Activated naive CD4-positive, alpha-beta T cell treated with anti-CD3 and anti-CD28 coated beads, Interleukin-2, amount 10 ng/mL, durations not matched to agents 7 days and 5 days (primary cell): Measurements from ENCODE around the gene RHOB.

Experiments
- CTCF ChIA-PET: fragments of 350-600 bp; sonication (Branson Sonifier 250); formaldehyde crosslinking; loops from one replicate; lab custom pipeline; 2021; ENCODE audit warnings: antibody characterized with exemption; lab: Charles Lee
- DNase-seq: peaks from one replicate; pipeline ENCODE4 v3.0.0-alpha.2; 2020
- H3K27ac Mint-ChIP-seq: one replicate; pipeline ENCODE4 v1.8.0; 2021; ENCODE audit warnings: mild to moderate bottlenecking, moderate library complexity, mixed read lengths
- H3K27me3 Mint-ChIP-seq: one replicate; pipeline ENCODE4 v1.8.0; 2021; ENCODE audit warnings: mild to moderate bottlenecking, mixed read lengths
- H3K36me3 Mint-ChIP-seq: one replicate; pipeline ENCODE4 v1.8.0; 2021; ENCODE audit warnings: mixed read lengths
- H3K4me1 Mint-ChIP-seq: one replicate; pipeline ENCODE4 v1.8.0; 2021; ENCODE audit warnings: mixed read lengths
- H3K4me3 Mint-ChIP-seq: one replicate; pipeline ENCODE4 v1.8.0; 2021; ENCODE audit warnings: mild to moderate bottlenecking, moderate library complexity, mixed read lengths
- H3K9me3 Mint-ChIP-seq: one replicate; pipeline ENCODE4 v1.8.0; 2021; ENCODE audit warnings: mixed read lengths

RHOB gene

GRCh38 chr2:20447437-20448245 lies 767 bp downstream of the RHOB start:
- CTCF ChIA-PET: interaction anchor here (1.1 to 5.5 kb wide), 8 partner anchors 21 to 204 kb away, joined by 3 to 53 read pairs (median 8); partner anchors contain the start of gene HS1BP3
- Mint-ChIP-seq H3K36me3 (no peaks in the 10 kb centered on the region), H3K27ac (no peak overlapping the region), H3K4me3 (peak overlapping the region; percentile 66), H3K9me3 (no peaks in the 10 kb centered on the region), H3K27me3 (peaks cover 80% of the 10 kb centered on the region), H3K4me1 (peaks cover 6% of the 10 kb centered on the region)
- peak; percentile 42 for DNase-seq

- DNase-seq: no peak
- peaks cover 6% of the 10 kb centered on the region for H3K4me1 Mint-ChIP-seq
- H3K27ac Mint-ChIP-seq: no peak overlapping the region
- H3K36me3 Mint-ChIP-seq: no peaks in the 10 kb centered on the region
- peak overlapping the region; percentile 31 for H3K4me3 Mint-ChIP-seq
- CTCF ChIA-PET: interaction anchor here (2.2 to 5.5 kb wide), 3 partner anchors 37 to 195 kb away, joined by 8 to 53 read pairs (median 9); no protein-coding TSS in a partner anchor
- peaks cover 86% of the 10 kb centered on the region for H3K27me3 Mint-ChIP-seq
- H3K9me3 Mint-ChIP-seq: no peaks in the 10 kb centered on the region
Measured at GRCh38 chr2:20448246-20448976, 1.5 kb downstream of the RHOB start.

GRCh38 chr2:20448977-20449306 lies 2.1 kb downstream of the RHOB start:
- Mint-ChIP-seq H3K27ac (no peak overlapping the region), H3K4me1 (peaks cover 6% of the 10 kb centered on the region), H3K9me3 (no peaks in the 10 kb centered on the region), H3K27me3 (peaks cover 82% of the 10 kb centered on the region), H3K4me3 (no peak overlapping the region), H3K36me3 (no peaks in the 10 kb centered on the region)
- DNase-seq: no peak
- CTCF ChIA-PET: interaction anchor here (3.1 kb wide), 1 partner anchor 187 kb away, joined by 9 read pairs; no protein-coding TSS in a partner anchor

GRCh38 chr2:20449501-20450200 lies 2.8 kb downstream of the RHOB start:
- H3K4me3 Mint-ChIP-seq: no peak overlapping the region
- H3K27me3 Mint-ChIP-seq: peaks cover 83% of the 10 kb centered on the region
- no peaks in the 10 kb centered on the region for H3K9me3 Mint-ChIP-seq
- CTCF ChIA-PET: interaction anchor here (0.6 to 3.1 kb wide), 4 partner anchors 38 to 210 kb away, joined by 4 to 9 read pairs (median 6); no protein-coding TSS in a partner anchor
- H3K4me1 Mint-ChIP-seq: peaks cover 6% of the 10 kb centered on the region
- DNase-seq: no peak
- no peaks in the 10 kb centered on the region for H3K36me3 Mint-ChIP-seq
- no peak overlapping the region for H3K27ac Mint-ChIP-seq

- CTCF ChIA-PET: interaction anchor here (0.6 to 3.1 kb wide), 6 partner anchors 39 to 667 kb away, joined by 3 to 9 read pairs (median 4); partner anchors contain the start of gene HS1BP3
- peaks cover 6% of the 10 kb centered on the region for H3K4me1 Mint-ChIP-seq
- peaks cover 83% of the 10 kb centered on the region for H3K27me3 Mint-ChIP-seq
- H3K4me3 Mint-ChIP-seq: no peak overlapping the region
- DNase-seq: no peak
- H3K36me3 Mint-ChIP-seq: no peaks in the 10 kb centered on the region
- H3K9me3 Mint-ChIP-seq: no peaks in the 10 kb centered on the region
- H3K27ac Mint-ChIP-seq: no peak overlapping the region
Measured at GRCh38 chr2:20450201-20450999, 3.5 kb downstream of the RHOB start.

- Mint-ChIP-seq H3K9me3 (no peaks in the 10 kb centered on the region), H3K4me1 (peaks cover 6% of the 10 kb centered on the region), H3K36me3 (no peaks in the 10 kb centered on the region), H3K4me3 (no peak overlapping the region), H3K27ac (no peak overlapping the region), H3K27me3 (peaks cover 85% of the 10 kb centered on the region)
- no peak for DNase-seq
- CTCF ChIA-PET: interaction anchor here (1.2 to 3.1 kb wide), 4 partner anchors 39 to 200 kb away, joined by 3 to 9 read pairs (median 6); partner anchors contain the start of gene HS1BP3
Measured at GRCh38 chr2:20451000-20451290, 4.1 kb downstream of the RHOB start.

- peaks cover 6% of the 10 kb centered on the region for H3K4me1 Mint-ChIP-seq
- no peaks in the 10 kb centered on the region for H3K9me3 Mint-ChIP-seq
- H3K27ac Mint-ChIP-seq: no peak overlapping the region
- CTCF ChIA-PET: interaction anchor here (0.6 to 2.0 kb wide), 6 partner anchors 8 to 200 kb away, joined by 3 to 8 read pairs (median 4); partner anchors contain the start of gene HS1BP3
- H3K4me3 Mint-ChIP-seq: no peak overlapping the region
- peaks cover 84% of the 10 kb centered on the region for H3K27me3 Mint-ChIP-seq
- DNase-seq: no peak
- H3K36me3 Mint-ChIP-seq: no peaks in the 10 kb centered on the region
Measured at GRCh38 chr2:20451341-20451740, 4.5 kb downstream of the RHOB start.

- Mint-ChIP-seq H3K27ac (no peak overlapping the region), H3K4me3 (no peak overlapping the region), H3K36me3 (no peaks in the 10 kb centered on the region), H3K27me3 (peaks cover 78% of the 10 kb centered on the region), H3K9me3 (no peaks in the 10 kb centered on the region), H3K4me1 (peaks cover 6% of the 10 kb centered on the region)
- CTCF ChIA-PET: interaction anchor here (0.6 to 1.5 kb wide), 5 partner anchors 8 to 199 kb away, joined by 3 to 7 read pairs (median 3); partner anchors contain the start of gene HS1BP3
- DNase-seq: no peak
Measured at GRCh38 chr2:20451761-20452499, 5.1 kb downstream of the RHOB start.

- H3K4me1 Mint-ChIP-seq: peaks cover 4% of the 10 kb centered on the region
- no peaks in the 10 kb centered on the region for H3K36me3 Mint-ChIP-seq
- H3K9me3 Mint-ChIP-seq: no peaks in the 10 kb centered on the region
- H3K27ac Mint-ChIP-seq: no peak overlapping the region
- H3K27me3 Mint-ChIP-seq: peaks cover 78% of the 10 kb centered on the region
- DNase-seq: no peak
- CTCF ChIA-PET: interaction anchor here (1.1 to 1.5 kb wide), 3 partner anchors 12 to 190 kb away, joined by 3 to 7 read pairs (median 3); no protein-coding TSS in a partner anchor
- no peak overlapping the region for H3K4me3 Mint-ChIP-seq
Measured at GRCh38 chr2:20452551-20452950, 5.7 kb downstream of the RHOB start.

- Mint-ChIP-seq H3K4me3 (no peak overlapping the region), H3K36me3 (no peaks in the 10 kb centered on the region), H3K27me3 (peaks cover 75% of the 10 kb centered on the region), H3K27ac (no peak overlapping the region), H3K4me1 (peaks cover 2% of the 10 kb centered on the region), H3K9me3 (no peaks in the 10 kb centered on the region)
- DNase-seq: no peak
- CTCF ChIA-PET: interaction anchor here (1.1 to 1.5 kb wide), 2 partner anchors 13 to 189 kb away, joined by 3 to 7 read pairs; no protein-coding TSS in a partner anchor
Measured at GRCh38 chr2:20453087-20453486, 6.2 kb downstream of the RHOB start.

- no peak overlapping the region for H3K4me3 Mint-ChIP-seq
- peaks cover 2% of the 10 kb centered on the region for H3K4me1 Mint-ChIP-seq
- no peaks in the 10 kb centered on the region for H3K9me3 Mint-ChIP-seq
- no peak for DNase-seq
- peaks cover 82% of the 10 kb centered on the region for H3K27me3 Mint-ChIP-seq
- CTCF ChIA-PET: interaction anchor here (1.2 kb wide), 1 partner anchor 18 kb away, joined by 3 read pairs; no protein-coding TSS in a partner anchor
- no peaks in the 10 kb centered on the region for H3K36me3 Mint-ChIP-seq
- H3K27ac Mint-ChIP-seq: no peak overlapping the region
Measured at GRCh38 chr2:20454036-20454981, 7.4 kb downstream of the RHOB start.
